SJCRH30 (cell line): Measurements from ENCODE around the gene MME. TPM values are rescaled to one million over a fixed set of nuclear protein-coding genes. Genes with fewer than 3 reads are reported as not detected.
A peak's percentile ranks its signal among the peaks of the same experiment; 100 is the strongest.

Experiments used
- DNase-seq, 2 experiments: peaks; one replicate each; pipeline ENCODE4 v3.0.0-alpha.2; 2015 to 2020
- H3K27ac ChIP-seq: fragments of 250-450 bp; sonication (Bioruptor Pico); 2 replicates; pipeline ENCODE4 v1.5.1; 2020; ENCODE audit warnings: mild to moderate bottlenecking, moderate library complexity
- H3K27me3 ChIP-seq: fragments of 250-450 bp; sonication (Bioruptor Pico); 2 replicates; pipeline ENCODE4 v1.5.1; 2020; ENCODE audit warnings: mild to moderate bottlenecking, moderate library complexity
- H3K36me3 ChIP-seq: fragments of 250-450 bp; sonication (Bioruptor Pico); 2 replicates; pipeline ENCODE4 v1.5.1; 2020; ENCODE audit warnings: mild to moderate bottlenecking, moderate library complexity
- H3K4me1 ChIP-seq: fragments of 250-450 bp; sonication (Bioruptor Pico); 2 replicates; pipeline ENCODE4 v1.5.1; 2020; ENCODE audit warnings: mild to moderate bottlenecking, moderate library complexity
- H3K4me3 ChIP-seq: fragments of 250-450 bp; sonication (Bioruptor Pico); 2 replicates; pipeline ENCODE4 v1.5.1; 2020; ENCODE audit warnings: mild to moderate bottlenecking, moderate library complexity
- H3K9me3 ChIP-seq: fragments of 250-450 bp; sonication (Bioruptor Pico); replicated peaks from 2 replicates; pipeline ENCODE4 v1.5.1; 2020; ENCODE audit warnings: mild to moderate bottlenecking, moderate library complexity
- total RNA-seq: library from RNA; depleted of rRNA; stranded (reverse); fragments of >200 nt; shearing (Covaris generic); gene quantifications from 2 replicates; pipeline ENCODE4 v1.2.3, GENCODE V29; 2014

MME gene
- total RNA-seq, 1 experiment from 2014 or later, result 71.5 TPM

DNA sequence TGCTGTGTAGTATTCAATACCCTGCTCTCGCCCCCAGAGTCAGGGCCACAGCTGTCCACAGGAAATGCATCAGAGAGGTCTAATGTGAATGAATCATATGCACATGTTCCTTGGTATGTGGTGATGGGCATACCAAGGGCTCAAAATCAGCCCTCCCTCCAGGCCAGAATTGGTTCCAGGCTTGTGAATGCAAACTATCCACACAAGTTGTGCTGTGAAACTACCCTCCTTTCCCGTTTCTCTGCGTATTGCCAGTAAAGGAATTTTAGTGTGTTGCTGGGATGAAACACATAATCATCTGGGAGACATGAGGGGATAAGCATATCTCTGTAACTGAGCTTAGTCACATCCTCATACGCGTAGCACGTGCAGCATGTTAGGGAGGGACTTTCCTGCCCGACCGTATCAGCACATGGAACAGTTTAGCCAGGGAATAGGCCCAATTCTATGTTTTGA lies 9.2 kb upstream of the MME start:
- Histone ChIP-seq H3K4me1 (peaks cover 31% of the 10 kb centered on the region), H3K9me3 (no peaks in the 10 kb centered on the region), H3K4me3 (no peak overlapping the region), H3K36me3 (no peaks in the 10 kb centered on the region), H3K27ac (peak overlapping the region; percentile 89), H3K27me3 (no peaks in the 10 kb centered on the region)
- peak; percentile 83 to 85 for DNase-seq

DNA sequence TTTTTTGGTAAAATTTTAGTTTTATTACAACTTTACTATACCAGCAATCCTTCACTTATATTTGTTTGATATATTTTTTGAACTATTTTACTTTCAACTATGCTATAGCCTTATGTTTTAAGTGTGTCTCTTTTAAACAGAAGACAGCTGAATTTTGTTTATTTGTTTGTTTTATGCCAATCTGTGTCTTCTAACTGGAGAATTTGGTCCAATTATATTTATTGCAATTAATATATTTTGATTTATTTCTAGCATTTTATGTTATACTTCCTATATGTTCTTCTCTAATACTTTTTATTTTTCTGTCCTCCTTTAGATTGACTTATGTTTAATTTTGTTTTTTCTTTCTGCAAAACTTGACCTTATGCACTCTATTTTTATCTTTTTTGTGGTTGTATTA lies 4.9 kb upstream of the MME start:
- no peaks in the 10 kb centered on the region for H3K36me3 ChIP-seq
- H3K27ac ChIP-seq, result no peak overlapping the region
- no peak for DNase-seq
- peaks cover 15% of the 10 kb centered on the region for H3K4me1 ChIP-seq
- H3K9me3 ChIP-seq, result no peaks in the 10 kb centered on the region
- H3K4me3 ChIP-seq, result no peak overlapping the region
- H3K27me3 ChIP-seq, result no peaks in the 10 kb centered on the region

DNA sequence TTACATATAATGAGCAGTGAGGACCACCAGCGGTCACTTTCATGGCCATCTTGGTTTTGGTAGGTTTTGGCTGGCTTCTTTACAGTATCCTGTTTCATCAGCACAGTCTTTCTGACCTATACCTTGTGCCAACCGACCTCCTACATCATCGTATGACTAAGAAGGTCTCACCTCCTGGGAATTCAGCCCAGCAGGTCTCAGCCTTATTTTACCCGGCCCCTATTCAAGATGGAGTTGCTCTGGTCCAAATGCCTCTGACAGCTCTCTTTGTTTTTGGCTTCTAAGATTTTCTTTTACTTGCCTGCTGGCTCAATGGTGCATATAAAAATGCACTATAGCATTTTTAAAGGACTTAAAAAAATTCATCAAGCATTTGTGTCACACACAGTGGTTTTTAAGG lies 3.2 kb upstream of the MME start:
- no peaks in the 10 kb centered on the region for H3K36me3 ChIP-seq
- DNase-seq, result no peak
- H3K27me3 ChIP-seq, result no peaks in the 10 kb centered on the region
- H3K27ac ChIP-seq, result no peak overlapping the region
- no peaks in the 10 kb centered on the region for H3K9me3 ChIP-seq
- no peak overlapping the region for H3K4me3 ChIP-seq
- H3K4me1 ChIP-seq, result 0 out of 2 replicates have a peak, but pooled peaks cover 3% of the 10 kb centered on the region

DNA sequence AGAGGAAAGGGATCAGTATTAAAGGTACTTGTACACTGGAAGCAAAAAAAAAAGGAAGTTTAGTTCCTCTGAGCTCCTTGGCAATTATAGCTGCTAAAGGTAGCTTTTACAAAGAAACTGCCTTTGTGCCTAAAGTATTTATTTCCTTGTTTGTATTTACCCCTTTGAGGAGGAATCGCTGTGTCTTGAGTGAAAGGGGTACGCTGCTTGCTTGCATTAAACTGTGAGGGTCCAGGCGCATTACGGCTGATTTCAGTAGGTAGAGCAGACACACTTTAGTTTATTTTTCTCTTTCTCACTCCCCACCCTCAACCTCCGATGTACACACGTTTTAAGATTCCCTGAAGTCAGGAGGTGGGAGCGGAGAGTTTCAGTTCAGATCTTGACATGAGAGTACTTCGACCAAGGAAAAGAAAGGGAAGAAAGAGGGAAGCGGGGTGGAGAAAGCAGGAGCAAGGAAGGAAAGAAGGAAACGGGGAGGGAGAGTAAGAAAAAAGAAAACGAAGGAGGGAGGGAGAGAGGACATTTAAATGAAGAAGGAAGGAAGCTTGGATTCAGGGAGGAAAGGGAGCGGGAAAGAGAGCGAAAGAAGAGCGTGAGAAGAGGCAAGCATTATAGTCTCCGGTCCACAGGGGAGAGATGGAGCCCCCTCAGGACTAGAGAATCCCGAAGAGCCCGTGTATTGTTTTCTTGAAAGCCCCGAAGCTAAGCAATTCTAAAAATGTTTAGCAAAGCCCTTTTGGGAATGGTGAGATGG lies 1.2 kb upstream of the MME start:
- Histone ChIP-seq H3K4me3 (peak overlapping the region; percentile 97), H3K27me3 (no peaks in the 10 kb centered on the region), H3K4me1 (0 out of 2 replicates have a peak, but pooled peaks cover 3% of the 10 kb centered on the region), H3K9me3 (no peaks in the 10 kb centered on the region), H3K36me3 (no peaks in the 10 kb centered on the region; the same call in 1 of the 2 replicates), H3K27ac (peak overlapping the region; percentile 73)
- DNase-seq, result no peak

DNA sequence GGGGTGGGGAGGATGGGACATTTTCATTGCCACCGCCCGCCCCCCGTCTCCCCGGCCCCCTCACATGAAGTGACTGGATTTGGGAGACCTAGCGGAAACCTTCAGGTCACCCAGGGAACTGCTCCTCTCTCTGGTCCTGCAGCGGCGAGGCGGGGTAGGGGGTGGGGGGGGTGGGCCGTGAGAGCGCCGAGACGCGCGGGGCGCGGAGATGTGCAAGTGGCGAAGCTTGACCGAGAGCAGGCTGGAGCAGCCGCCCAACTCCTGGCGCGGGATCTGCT lies 712 bp upstream of the MME start:
- Histone ChIP-seq H3K4me3 (peak overlapping the region; percentile 97), H3K9me3 (no peaks in the 10 kb centered on the region), H3K27me3 (no peaks in the 10 kb centered on the region), H3K27ac (peak overlapping the region; percentile 73), H3K4me1 (0 out of 2 replicates have a peak, but pooled peaks cover 3% of the 10 kb centered on the region), H3K36me3 (peaks cover 2% of the 10 kb centered on the region)
- DNase-seq, result peak; percentile 74 to 76

DNA sequence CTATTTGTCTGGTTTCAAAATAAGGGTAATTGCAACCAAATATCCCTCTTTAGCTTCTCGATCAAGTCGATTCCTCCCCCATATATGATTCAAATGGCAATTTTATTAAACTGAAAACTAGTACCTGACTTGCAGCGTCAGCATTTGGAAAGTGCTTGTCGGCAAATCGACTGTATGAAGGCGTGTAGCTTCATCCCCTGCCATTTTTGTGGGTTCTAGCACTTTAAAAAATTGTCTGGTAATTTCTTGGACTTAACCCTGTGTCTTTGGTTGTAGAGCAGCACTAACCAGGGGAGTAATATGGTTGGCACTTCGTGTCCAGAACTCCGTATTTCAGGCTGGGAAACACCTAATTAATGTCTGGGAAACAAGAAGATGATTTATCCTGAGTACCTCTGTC lies 573 bp downstream of the MME start:
- peak in 1 of 2 experiments; percentile 15 for DNase-seq
- no peaks in the 10 kb centered on the region for H3K27me3 ChIP-seq
- H3K36me3 ChIP-seq, result peaks cover 10% of the 10 kb centered on the region
- 0 out of 2 replicates have a peak, but pooled peaks cover 3% of the 10 kb centered on the region for H3K4me1 ChIP-seq
- no peaks in the 10 kb centered on the region for H3K9me3 ChIP-seq
- H3K4me3 ChIP-seq, result peak overlapping the region; percentile 97
- H3K27ac ChIP-seq, result peak overlapping the region; percentile 69; the same call in 1 of the 2 replicates

DNA sequence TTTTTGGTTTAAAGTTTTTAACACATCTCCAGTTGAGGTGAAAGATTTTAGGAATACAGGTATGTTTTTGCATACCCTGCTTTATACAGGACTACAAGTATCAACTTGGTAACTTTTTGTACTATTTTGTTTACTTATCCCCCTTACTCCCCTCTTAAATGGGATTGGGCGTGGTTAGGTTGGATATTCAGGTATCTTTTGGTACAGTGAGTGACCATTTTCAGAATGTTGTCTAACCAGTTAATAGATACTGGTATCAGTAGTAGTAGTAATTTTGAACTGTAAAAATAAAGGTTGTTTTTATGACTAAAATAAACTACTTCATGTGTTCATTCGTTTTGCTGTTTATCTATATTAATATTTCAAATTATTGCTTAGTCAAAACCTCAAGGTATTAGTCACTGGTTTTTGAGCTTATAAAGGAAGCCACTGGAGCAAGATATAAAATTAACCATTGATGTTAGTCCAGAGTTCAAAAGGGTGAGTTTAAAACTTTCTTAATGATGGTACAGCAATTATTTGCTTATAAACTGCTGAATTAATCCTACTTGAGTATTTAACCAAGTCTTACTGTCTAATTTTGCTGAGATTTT lies 3.3 kb downstream of the MME start:
- H3K36me3 ChIP-seq, result peaks cover 13% of the 10 kb centered on the region
- H3K27ac ChIP-seq, result no peak overlapping the region
- 0 out of 2 replicates have a peak, but pooled peaks cover 3% of the 10 kb centered on the region for H3K4me1 ChIP-seq
- no peak for DNase-seq
- no peak overlapping the region for H3K4me3 ChIP-seq
- no peaks in the 10 kb centered on the region for H3K9me3 ChIP-seq
- H3K27me3 ChIP-seq, result no peaks in the 10 kb centered on the region

DNA sequence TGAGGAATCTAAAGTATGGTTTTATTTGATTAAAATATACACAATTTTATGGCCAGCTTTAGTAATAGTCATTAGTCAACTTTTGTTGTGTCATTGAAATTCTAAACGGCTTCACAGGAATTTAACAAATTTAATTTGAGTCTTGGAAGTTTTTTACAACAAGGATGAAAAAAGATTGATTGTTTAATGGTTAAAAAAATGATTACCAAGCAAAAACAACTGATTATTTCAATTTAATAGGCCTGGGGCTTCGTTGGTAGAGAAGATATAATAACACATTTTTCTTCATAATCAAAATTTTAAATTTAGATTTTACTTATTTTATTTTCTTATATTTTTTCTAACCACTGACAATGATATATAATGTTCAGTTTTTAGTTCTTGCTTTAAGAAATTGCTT lies 4.4 kb downstream of the MME start:
- no peak for DNase-seq
- Histone ChIP-seq H3K4me1 (0 out of 2 replicates have a peak, but pooled peaks cover 3% of the 10 kb centered on the region), H3K27me3 (no peaks in the 10 kb centered on the region)

DNA sequence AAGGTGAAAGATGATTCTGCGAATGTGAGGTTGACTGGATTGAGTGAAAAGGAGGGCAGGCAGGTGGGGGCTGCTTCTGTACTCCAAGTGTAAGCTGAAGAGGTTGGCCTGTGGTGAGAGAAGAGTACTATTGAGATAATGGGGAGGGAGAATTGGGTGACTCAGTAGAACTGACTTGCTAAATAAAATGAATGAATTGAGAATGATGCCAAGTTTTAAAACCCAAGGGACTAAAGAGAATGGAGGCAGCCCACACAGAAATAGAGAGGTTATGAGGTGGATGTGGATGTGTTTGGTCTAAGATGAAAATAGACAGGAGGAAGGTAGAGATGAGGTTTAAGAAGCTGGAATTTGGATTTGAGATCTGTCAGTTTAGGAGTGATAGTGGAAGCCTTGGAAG lies 5.9 kb downstream of the MME start:
- H3K4me1 ChIP-seq, result 0 out of 2 replicates have a peak, but pooled peaks cover 3% of the 10 kb centered on the region
- no peaks in the 10 kb centered on the region for H3K27me3 ChIP-seq
- no peak for DNase-seq
- peaks cover 17% of the 10 kb centered on the region for H3K36me3 ChIP-seq
- no peaks in the 10 kb centered on the region for H3K9me3 ChIP-seq
- H3K27ac ChIP-seq, result no peak overlapping the region
- H3K4me3 ChIP-seq, result no peak overlapping the region

More for the DNA sequence above, 4.4 kb downstream of the MME start:
- no peak overlapping the region for H3K27ac ChIP-seq
- peaks cover 13% of the 10 kb centered on the region for H3K36me3 ChIP-seq
- no peak overlapping the region for H3K4me3 ChIP-seq
- no peaks in the 10 kb centered on the region for H3K9me3 ChIP-seq

DNA sequence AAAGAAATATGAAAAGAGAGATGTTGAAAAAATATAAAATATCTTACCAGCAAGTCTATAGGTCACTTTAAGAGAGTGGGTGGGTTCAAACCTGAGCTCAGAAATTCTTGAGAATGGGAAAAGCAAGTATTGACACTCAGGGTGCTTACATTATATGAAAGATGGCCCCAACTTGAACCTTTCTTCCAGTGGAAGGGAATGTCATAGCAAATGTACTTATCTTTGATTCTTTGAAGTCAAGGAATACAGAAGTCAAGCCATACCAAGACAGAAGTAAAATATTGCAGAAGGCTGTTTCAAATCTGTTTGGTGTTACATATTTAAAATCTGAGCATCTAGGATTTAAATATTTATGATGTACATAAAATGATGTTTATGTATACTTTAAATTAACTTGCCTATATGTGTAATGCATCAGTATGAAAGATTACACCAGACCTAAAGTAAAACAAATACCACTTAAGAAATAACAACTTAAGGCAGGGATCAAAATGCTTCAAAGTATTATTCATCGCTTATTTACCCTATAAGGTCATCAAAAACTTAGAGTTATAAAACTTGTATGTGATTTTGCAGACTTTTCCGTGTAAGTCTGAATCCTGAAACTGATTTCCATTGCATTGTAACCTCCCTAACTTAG lies 8.7 kb downstream of the MME start:
- Histone ChIP-seq H3K27me3 (no peaks in the 10 kb centered on the region), H3K9me3 (no peaks in the 10 kb centered on the region), H3K36me3 (peaks cover 17% of the 10 kb centered on the region)

DNA sequence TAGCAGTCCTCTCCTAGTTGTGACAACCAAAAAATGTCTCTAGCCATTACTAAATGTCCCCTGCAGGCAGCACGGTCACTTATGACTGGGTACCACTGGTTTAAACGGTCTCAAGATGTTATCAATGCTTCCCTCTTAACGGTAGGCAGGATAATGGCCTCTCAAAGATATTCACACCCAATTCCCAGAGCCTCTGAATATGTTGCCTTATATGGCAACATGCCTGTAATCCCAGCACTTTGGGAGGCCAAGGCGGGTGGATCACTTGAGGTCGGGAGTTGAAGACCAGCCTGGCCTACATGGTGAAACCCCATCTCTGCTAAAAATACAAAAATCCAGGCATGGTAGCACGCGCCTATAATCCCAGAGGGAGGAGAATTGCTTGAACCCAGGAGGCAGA lies 9.4 kb downstream of the MME start:
- no peaks in the 10 kb centered on the region for H3K9me3 ChIP-seq
- peaks cover 17% of the 10 kb centered on the region for H3K4me1 ChIP-seq
- H3K27me3 ChIP-seq, result no peaks in the 10 kb centered on the region
- no peak overlapping the region for H3K27ac ChIP-seq
- no peak for DNase-seq
- H3K36me3 ChIP-seq, result peaks cover 14% of the 10 kb centered on the region
- no peak overlapping the region for H3K4me3 ChIP-seq

More for the DNA sequence above, 8.7 kb downstream of the MME start:
- no peak for DNase-seq
- no peak overlapping the region for H3K4me3 ChIP-seq
- peaks cover 14% of the 10 kb centered on the region for H3K4me1 ChIP-seq
- H3K27ac ChIP-seq, result no peak overlapping the region

DNA sequence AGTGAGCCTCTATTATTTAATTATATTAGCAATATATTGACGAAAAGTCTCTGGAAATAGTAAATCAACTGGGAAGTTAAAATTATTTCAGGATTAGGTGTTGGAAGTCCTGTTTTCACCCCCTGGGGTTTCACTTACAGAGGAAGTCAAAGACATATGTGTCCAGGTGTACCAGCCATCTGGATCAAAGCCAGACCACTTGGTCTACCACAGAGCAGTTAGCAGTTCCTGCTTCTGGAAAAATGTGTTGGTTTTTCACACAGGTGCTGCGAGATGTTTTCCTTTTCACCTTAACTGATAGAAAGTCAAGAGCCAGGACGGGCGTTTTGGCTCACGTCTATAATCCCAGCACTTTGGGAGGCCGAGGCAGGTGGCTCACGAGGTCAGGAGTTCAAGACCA lies 13.1 kb downstream of the MME start:
- peak; percentile 63 to 76 for DNase-seq
- no peaks in the 10 kb centered on the region for H3K27me3 ChIP-seq
- no peaks in the 10 kb centered on the region for H3K9me3 ChIP-seq
- peaks cover 17% of the 10 kb centered on the region for H3K4me1 ChIP-seq
- H3K4me3 ChIP-seq, result no peak overlapping the region
- H3K36me3 ChIP-seq, result peaks cover 9% of the 10 kb centered on the region; the same call in 1 of the 2 replicates
- peak overlapping the region; percentile 17; the same call in 1 of the 2 replicates for H3K27ac ChIP-seq

DNA sequence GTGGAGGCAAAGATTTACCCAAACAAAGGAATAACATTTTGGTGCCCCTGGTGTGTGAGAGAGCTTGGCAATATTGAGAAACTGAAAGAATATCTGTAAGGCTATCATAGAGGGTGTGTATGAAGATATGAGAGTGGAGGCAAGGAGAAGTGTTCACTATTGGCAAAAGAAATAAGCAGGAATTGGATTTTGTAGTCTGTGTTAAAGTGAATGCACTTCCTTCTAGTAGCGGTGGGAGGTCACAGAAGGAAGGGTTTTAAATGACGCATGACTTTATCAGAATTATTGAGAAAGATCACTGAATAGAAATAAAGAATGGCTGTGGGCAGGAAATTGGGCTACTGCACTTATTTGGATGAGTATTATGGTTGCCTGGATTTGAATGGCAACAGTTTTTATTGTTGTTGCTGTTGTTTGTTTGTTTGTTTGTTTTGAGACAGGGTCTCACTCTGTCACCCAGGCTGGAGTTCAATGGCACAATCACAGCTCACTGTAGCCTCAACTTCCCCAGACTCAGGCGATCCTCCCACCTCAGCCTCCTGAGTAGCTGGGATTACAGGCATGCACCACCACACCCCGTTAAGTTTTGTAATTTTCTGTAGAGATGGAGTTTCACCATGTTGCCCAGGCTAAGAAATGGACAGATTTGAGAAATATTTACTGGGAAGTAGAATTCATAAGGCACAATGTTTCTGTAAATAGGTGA lies 16.3 kb downstream of the MME start:
- no peak for DNase-seq
- Histone ChIP-seq H3K9me3 (peaks cover 9% of the 10 kb centered on the region), H3K4me1 (peaks cover 21% of the 10 kb centered on the region), H3K4me3 (no peak overlapping the region), H3K27me3 (no peaks in the 10 kb centered on the region), H3K27ac (no peak overlapping the region), H3K36me3 (peaks cover 10% of the 10 kb centered on the region; the same call in 1 of the 2 replicates)

DNA sequence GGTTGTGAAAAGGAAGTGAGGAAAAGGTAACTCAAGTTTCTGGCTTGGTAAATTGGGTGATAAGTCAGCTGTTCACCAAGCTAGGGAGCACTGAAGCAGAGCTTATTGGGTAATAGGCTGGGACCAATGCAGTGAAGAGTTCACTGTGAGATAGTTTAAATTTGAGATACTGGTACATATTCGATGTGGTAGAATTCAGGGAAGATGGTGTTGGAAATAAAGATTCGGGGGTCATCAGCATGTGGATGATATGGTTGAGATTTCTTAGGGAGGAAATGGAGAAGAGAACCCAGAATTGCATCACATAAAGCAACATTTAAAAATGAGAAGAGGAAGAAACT lies 16.9 kb downstream of the MME start:
- peaks cover 10% of the 10 kb centered on the region; the same call in 1 of the 2 replicates for H3K36me3 ChIP-seq
- peaks cover 9% of the 10 kb centered on the region for H3K9me3 ChIP-seq
- no peak overlapping the region for H3K4me3 ChIP-seq
- no peak overlapping the region for H3K27ac ChIP-seq
- no peak for DNase-seq
- no peaks in the 10 kb centered on the region for H3K27me3 ChIP-seq
- peaks cover 20% of the 10 kb centered on the region for H3K4me1 ChIP-seq
